Ovary (tissue), 3 donors: ENCODE measurements around the gene KIR2DL1.

Experiments used
- CTCF ChIP-seq, 3 donors: fragments of 450-650 bp in 2 of 3; fragments of 200-600 bp in 1 of 3; IDR thresholded peaks; one replicate each; pipeline versions ENCODE4 v1.5.1 to v1.8.0; 2016 to 2022; ENCODE audit warnings: antibody characterized with exemption in 3 of 3, mild to moderate bottlenecking in 1 of 3
- EP300 ChIP-seq: sonication (generic); formaldehyde crosslinking; IDR thresholded peaks from one replicate; pipeline ENCODE4 v1.6.1; 2017; ENCODE audit warnings: antibody characterized with exemption
- POLR2A ChIP-seq: fragments of 450-650 bp; IDR thresholded peaks from one replicate; pipeline ENCODE4 v1.6.1; 2017; ENCODE audit warnings: antibody characterized with exemption, mild to moderate bottlenecking, moderate library complexity
- donor health status: DM: no; HTN: no; CAD: no.

- TF ChIP-seq CTCF (IDR thresholded peaks at IDR 0.05) (no peak), EP300 (no peak), POLR2A (no peak)
These were observed 23.2 kb downstream of the KIR2DL1 start for GRCh38 chr19:54792814-54793213.
